ENCODE results near the gene APOM. TPM values are rescaled to one million over a fixed set of nuclear protein-coding genes. Genes with fewer than 3 reads are reported as not detected.

APOM gene
- total and polyA plus RNA-seq, 7 experiments from 2014 or later: 0.78 to 5.0 (median 3.6) TPM

GRCh38 chr6:31702405-31702818 is 46.7 kb downstream of the APOM start:
- H3K27ac Mint-ChIP-seq: peak overlapping the region; percentile 95 to 98 (median 97)
- H3K36me3 Mint-ChIP-seq: peaks cover 0 to 11% (median 7%) of the 10 kb centered on the region in 5 donors
- Histone ChIP-seq H3K4me3 (ENCODE audit: low read length) (peak overlapping the region; percentile 98), H3K9me3 (ENCODE audit: control insufficient read depth in 2 of 3, low read length in 3 of 3) (no peaks in the 10 kb centered on the region), H3K27me3 (ENCODE audit: control insufficient read depth in 2 of 2, insufficient read depth in 2 of 2, low read length in 2 of 2) (no peaks in the 10 kb centered on the region), H3K36me3 (ENCODE audit: control insufficient read depth in 2 of 3, insufficient read depth in 3 of 3, low read length in 3 of 3) (peaks cover 0 to 22% (median 0%) of the 10 kb centered on the region in 3 experiments), H3K4me1 (ENCODE audit: control insufficient read depth in 2 of 2, insufficient read depth in 2 of 2, low read length in 2 of 2) (peaks cover 21 to 28% of the 10 kb centered on the region in 2 donors), H3K27ac (ENCODE audit: low read depth, low read length) (peak overlapping the region; percentile 98)
- ATAC-seq (peak; percentile 0), DNase-seq (no peak)
- intact Hi-C loops (cut with micrococcal nuclease): loop anchor here (2.0 to 10.0 kb wide), 2 partner anchors 22 to 158 kb away; partner anchors contain the start of genes ATP6V1G2 (in 1 of the 2), DDX39B (in 1 of the 2), LY6G5C (in 1 of the 2) and NFKBIL1 (in 1 of the 2)
- POLR2A ChIA-PET: interaction anchor here (0.8 to 2.7 kb wide), 21 partner anchors 9 to 1269 kb away, joined by 3 to 19 read pairs (median 5); partner anchors contain the start of genes BAG6, C6orf47, GPANK1 and HSPA1A
- CTCF ChIA-PET: interaction anchor here (1.4 kb wide), 1 partner anchor 10 kb away, joined by 5 read pairs; no protein-coding TSS in a partner anchor
- H3K9me3 Mint-ChIP-seq: no peaks in the 10 kb centered on the region
- H3K4me1 Mint-ChIP-seq: peaks cover 22 to 44% (median 37%) of the 10 kb centered on the region in 7 donors
- H3K27me3 Mint-ChIP-seq: no peaks in the 10 kb centered on the region
- peak overlapping the region; percentile 92 to 100 (median 98) for H3K4me3 Mint-ChIP-seq

DNA sequence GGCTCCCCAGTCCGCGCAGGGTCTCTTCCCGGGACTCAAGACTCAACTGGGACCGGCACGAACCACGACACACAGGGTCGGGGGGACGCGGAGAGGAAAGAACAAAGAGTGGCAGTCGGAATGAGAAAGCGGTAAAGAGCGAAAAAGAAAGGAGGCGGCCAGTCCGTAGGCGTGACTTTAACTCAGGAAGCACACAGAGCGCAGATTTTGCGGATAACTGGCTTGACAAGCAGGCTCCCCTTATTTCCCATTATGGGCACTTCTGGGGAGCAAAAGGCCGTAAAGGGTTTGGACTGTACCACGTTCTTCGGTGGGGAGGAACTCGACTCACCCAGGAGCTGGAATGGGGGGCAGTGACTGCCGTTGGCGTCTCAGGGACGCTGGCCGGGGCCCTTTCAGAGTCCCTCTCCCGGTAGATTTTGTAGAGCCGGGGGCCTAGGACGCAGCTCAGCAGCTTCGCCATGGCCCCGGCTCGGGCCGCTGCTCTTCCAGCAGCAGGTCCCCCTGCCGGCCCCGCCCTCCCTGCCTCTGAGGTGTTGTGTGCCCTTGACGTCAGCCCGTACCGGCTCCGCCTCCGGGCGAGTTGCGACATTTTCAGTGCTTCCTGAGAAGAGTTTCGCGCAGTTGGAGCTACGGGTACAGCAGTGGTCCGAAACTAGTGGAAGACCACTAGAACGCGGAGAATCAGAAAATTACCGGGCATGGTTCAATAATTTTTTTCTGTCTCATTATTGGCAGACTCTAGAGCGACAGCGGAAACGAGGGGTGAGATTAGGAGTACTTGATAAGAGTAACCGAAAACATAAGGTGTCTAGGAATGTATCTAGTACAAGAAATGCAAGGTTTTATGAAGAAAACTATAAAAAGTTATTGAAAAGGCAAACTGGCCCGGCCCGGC is 47.4 kb downstream of the APOM start, which contains the start of gene ABHD16A:
TSS of gene ABHD16A (minus strand) at position 506 of the 898 bp plus-strand sequence. CDS start at position 463, 43 bp downstream.
- Mint-ChIP-seq H3K4me3 (peak within 1 kb of the TSS; percentile 92 to 100 (median 98)), H3K4me1 (peaks cover 15 to 38% (median 30%) of the 10 kb centered on the region in 7 donors), H3K27me3 (peaks cover 0 to 2% (median 0%) of the 10 kb centered on the region in 5 donors), H3K27ac (peak within 1 kb of the TSS; percentile 95 to 98 (median 97)), H3K36me3 (peaks cover 0 to 4% (median 3%) of the 10 kb centered on the region in 5 donors), H3K9me3 (no peaks in the 10 kb centered on the region)
- intact Hi-C loops (cut with micrococcal nuclease): loop anchor here (1.0 to 10.0 kb wide), 13 partner anchors 22 to 427 kb away; partner anchors contain the start of genes BAG6 (in 2 of the 2), DDX39B (in 2 of the 2), PRRC2A (in 2 of the 2) and ATP6V1G2 (in 1 of the 2)
- Histone ChIP-seq H3K9me3 (ENCODE audit: control insufficient read depth in 2 of 3, low read length in 3 of 3) (no peaks in the 10 kb centered on the region), H3K4me1 (ENCODE audit: control insufficient read depth in 2 of 2, insufficient read depth in 2 of 2, low read length in 2 of 2) (peaks cover 21 to 28% of the 10 kb centered on the region in 2 donors), H3K36me3 (ENCODE audit: control insufficient read depth in 2 of 3, insufficient read depth in 3 of 3, low read length in 3 of 3) (peaks cover 0 to 19% (median 0%) of the 10 kb centered on the region in 3 experiments), H3K27me3 (ENCODE audit: control insufficient read depth in 2 of 2, insufficient read depth in 2 of 2, low read length in 2 of 2) (no peaks in the 10 kb centered on the region), H3K27ac (ENCODE audit: low read depth, low read length) (peak within 1 kb of the TSS; percentile 98), H3K4me3 (ENCODE audit: low read length) (peak within 1 kb of the TSS; percentile 98)
- DNase-seq: peak; percentile 93 to 97 (median 96)
- ATAC-seq: peak; percentile 95
- CTCF ChIA-PET: interaction anchor here (1.4 kb wide), 1 partner anchor 9 kb away, joined by 5 read pairs; no protein-coding TSS in a partner anchor
- POLR2A ChIA-PET: interaction anchor here (0.6 to 2.7 kb wide), 30 partner anchors 9 to 1268 kb away, joined by 3 to 19 read pairs (median 4); partner anchors contain the start of genes BAG6, C6orf47, GPANK1 and HSPA1A

- H3K4me1 ChIP-seq (ENCODE audit: control insufficient read depth in 2 of 2, insufficient read depth in 2 of 2, low read length in 2 of 2): peaks cover 18 to 23% of the 10 kb centered on the region in 2 donors
- DNase-seq (no peak), ATAC-seq (no peak)
- H3K4me3 ChIP-seq (ENCODE audit: low read length): no peak overlapping the region
- no peak overlapping the region for H3K27ac ChIP-seq (ENCODE audit: low read depth, low read length)
- Mint-ChIP-seq H3K36me3 (peaks cover 0 to 3% (median 0%) of the 10 kb centered on the region in 5 donors), H3K27ac (no peak overlapping the region), H3K4me3 (no peak overlapping the region), H3K27me3 (peaks cover 0 to 5% (median 0%) of the 10 kb centered on the region in 5 donors), H3K4me1 (peaks cover 14 to 28% (median 24%) of the 10 kb centered on the region in 7 donors), H3K9me3 (peaks cover 0 to 3% (median 0%) of the 10 kb centered on the region in 11 donors)
- peaks cover 0 to 8% (median 0%) of the 10 kb centered on the region in 3 experiments for H3K36me3 ChIP-seq (ENCODE audit: control insufficient read depth in 2 of 3, insufficient read depth in 3 of 3, low read length in 3 of 3)
- no peaks in the 10 kb centered on the region for H3K27me3 ChIP-seq (ENCODE audit: control insufficient read depth in 2 of 2, insufficient read depth in 2 of 2, low read length in 2 of 2)
- CTCF ChIA-PET: interaction anchor here (0.9 kb wide), 1 partner anchor 9 kb away, joined by 4 read pairs; no protein-coding TSS in a partner anchor
- POLR2A ChIA-PET: interaction anchor here (0.6 to 0.7 kb wide), 2 partner anchors 9 kb away, joined by 3 to 4 read pairs; no protein-coding TSS in a partner anchor
- intact Hi-C loops (cut with micrococcal nuclease): loop anchor here in 1 of 2 donors (10.0 kb wide), 1 partner anchor 161 kb away; the partner anchor contains the start of genes ATP6V1G2, DDX39B and NFKBIL1
- no peaks in the 10 kb centered on the region for H3K9me3 ChIP-seq (ENCODE audit: control insufficient read depth in 2 of 3, low read length in 3 of 3)
Measured at GRCh38 chr6:31705931-31706330, 50.2 kb downstream of the APOM start.

DNA sequence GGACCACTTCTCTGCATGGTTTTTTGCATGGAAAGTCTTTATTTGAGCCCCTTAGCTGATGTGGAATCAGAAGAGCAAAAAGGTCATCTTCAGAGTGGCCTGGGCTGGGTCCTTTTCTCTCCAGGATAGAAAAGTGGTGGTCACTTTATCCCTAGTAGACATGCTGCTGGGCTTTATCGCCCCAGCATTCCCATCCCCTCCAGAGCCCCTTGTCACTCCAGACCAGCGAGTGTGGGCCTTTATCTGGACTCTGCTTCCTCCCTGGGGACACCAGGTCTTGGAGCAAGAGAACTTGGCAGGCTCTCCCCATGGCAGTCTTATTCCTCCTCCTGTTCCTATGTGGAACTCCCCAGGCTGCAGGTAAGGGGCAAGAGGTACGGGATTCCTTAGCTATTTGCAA is 50.9 kb downstream of the APOM start, which contains the start of gene LY6G6F:
TSS of gene LY6G6F (plus strand) at position 268 of the 400 bp plus-strand sequence. CDS start at position 309, 41 bp downstream.
- intact Hi-C loops (cut with micrococcal nuclease): loop anchor here in 1 of 2 donors (10.0 kb wide), 1 partner anchor 162 kb away; the partner anchor contains the start of genes ATP6V1G2, DDX39B and NFKBIL1
- H3K4me1 ChIP-seq (ENCODE audit: control insufficient read depth in 2 of 2, insufficient read depth in 2 of 2, low read length in 2 of 2): peaks cover 15 to 23% of the 10 kb centered on the region in 2 donors
- H3K27ac ChIP-seq (ENCODE audit: low read depth, low read length): no peak within 1 kb of the TSS
- peaks cover 8 to 26% (median 23%) of the 10 kb centered on the region in 7 donors for H3K4me1 Mint-ChIP-seq
- CTCF ChIA-PET: interaction anchor here (0.9 kb wide), 1 partner anchor 8 kb away, joined by 4 read pairs; no protein-coding TSS in a partner anchor
- DNase-seq (no peak), ATAC-seq (no peak)
- H3K27ac Mint-ChIP-seq: peak within 1 kb of the TSS in 1 of 9 donors; percentile 59
- H3K9me3 Mint-ChIP-seq: peaks cover 0 to 3% (median 0%) of the 10 kb centered on the region in 11 donors
- H3K27me3 ChIP-seq (ENCODE audit: control insufficient read depth in 2 of 2, insufficient read depth in 2 of 2, low read length in 2 of 2): no peaks in the 10 kb centered on the region
- H3K4me3 ChIP-seq (ENCODE audit: low read length): no peak within 1 kb of the TSS
- H3K27me3 Mint-ChIP-seq: peaks cover 0 to 5% (median 0%) of the 10 kb centered on the region in 5 donors
- H3K9me3 ChIP-seq (ENCODE audit: control insufficient read depth in 2 of 3, low read length in 3 of 3): no peaks in the 10 kb centered on the region
- H3K36me3 ChIP-seq (ENCODE audit: control insufficient read depth in 2 of 3, insufficient read depth in 3 of 3, low read length in 3 of 3): peaks cover 0 to 8% (median 0%) of the 10 kb centered on the region in 3 experiments
- H3K36me3 Mint-ChIP-seq: no peaks in the 10 kb centered on the region
- no peak within 1 kb of the TSS for H3K4me3 Mint-ChIP-seq
- POLR2A ChIA-PET: interaction anchor here (0.6 kb wide), 1 partner anchor 8 kb away, joined by 4 read pairs; no protein-coding TSS in a partner anchor

DNA sequence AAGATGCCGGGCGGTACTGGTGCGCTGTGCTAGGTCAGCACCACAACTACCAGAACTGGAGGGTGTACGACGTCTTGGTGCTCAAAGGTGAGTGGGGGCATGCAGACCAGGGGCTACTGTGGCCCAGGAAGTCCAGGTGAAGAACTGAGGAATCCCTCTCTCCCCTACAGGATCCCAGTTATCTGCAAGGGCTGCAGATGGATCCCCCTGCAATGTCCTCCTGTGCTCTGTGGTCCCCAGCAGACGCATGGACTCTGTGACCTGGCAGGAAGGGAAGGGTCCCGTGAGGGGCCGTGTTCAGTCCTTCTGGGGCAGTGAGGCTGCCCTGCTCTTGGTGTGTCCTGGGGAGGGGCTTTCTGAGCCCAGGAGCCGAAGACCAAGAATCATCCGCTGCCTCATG is 52.0 kb downstream of the APOM start:
- intact Hi-C loops (cut with micrococcal nuclease): loop anchor here in 1 of 2 donors (10.0 kb wide), 1 partner anchor 163 kb away; the partner anchor contains the start of genes ATP6V1G2, DDX39B and NFKBIL1
- Histone ChIP-seq H3K9me3 (ENCODE audit: control insufficient read depth in 2 of 3, low read length in 3 of 3) (no peaks in the 10 kb centered on the region), H3K36me3 (ENCODE audit: control insufficient read depth in 2 of 3, insufficient read depth in 3 of 3, low read length in 3 of 3) (peaks cover 0 to 4% (median 0%) of the 10 kb centered on the region in 3 experiments), H3K27me3 (ENCODE audit: control insufficient read depth in 2 of 2, insufficient read depth in 2 of 2, low read length in 2 of 2) (no peaks in the 10 kb centered on the region), H3K27ac (ENCODE audit: low read depth, low read length) (no peak overlapping the region), H3K4me1 (ENCODE audit: control insufficient read depth in 2 of 2, insufficient read depth in 2 of 2, low read length in 2 of 2) (peaks cover 7 to 13% of the 10 kb centered on the region in 2 donors), H3K4me3 (ENCODE audit: low read length) (no peak overlapping the region)
- no peak for DNase-seq
- no peaks in the 10 kb centered on the region for H3K36me3 Mint-ChIP-seq
- peaks cover 0 to 11% (median 0%) of the 10 kb centered on the region in 5 donors for H3K27me3 Mint-ChIP-seq
- no peak overlapping the region for H3K4me3 Mint-ChIP-seq
- no peak for ATAC-seq
- H3K27ac Mint-ChIP-seq: no peak overlapping the region
- peaks cover 0 to 3% (median 0%) of the 10 kb centered on the region in 11 donors for H3K9me3 Mint-ChIP-seq
- POLR2A ChIA-PET: no interaction called here
- H3K4me1 Mint-ChIP-seq: peaks cover 4 to 27% (median 19%) of the 10 kb centered on the region in 7 donors
- CTCF ChIA-PET: no interaction called here

Measured in naive thymus-derived CD4-positive, alpha-beta T cell (primary cell).